Muscle layer of duodenum (tissue), 2 donors: Measurements from ENCODE around the gene SPAG16.

Experiments used
- H3K27ac ChIP-seq: one replicate; pipeline ENCODE4 v1.7.0; 2013; ENCODE audit warnings: mild to moderate bottlenecking, low read length
- H3K27me3 ChIP-seq: one replicate; pipeline ENCODE4 v1.7.0; 2013; ENCODE audit warnings: low read depth, mild to moderate bottlenecking, control low read depth, low read length
- H3K36me3 ChIP-seq, 2 donors: one replicate each; pipeline ENCODE4 v1.7.0; 2013; ENCODE audit warnings: low read length in 2 of 2, control low read depth in 1 of 2, mild to moderate bottlenecking in 1 of 2; ENCODE audit not compliant: insufficient read depth in 2 of 2, control insufficient read depth in 1 of 2
- H3K4me1 ChIP-seq, 2 donors: one replicate each; pipeline ENCODE4 v1.7.0; 2013; ENCODE audit warnings: low read length in 2 of 2, mild to moderate bottlenecking in 2 of 2, control low read depth in 1 of 2, moderate library complexity in 1 of 2; ENCODE audit not compliant: insufficient read depth in 2 of 2, control insufficient read depth in 1 of 2
- H3K4me3 ChIP-seq, 2 donors: one replicate each; pipeline ENCODE4 v1.7.0; 2013; ENCODE audit warnings: low read length in 2 of 2, low read depth in 1 of 2, mild to moderate bottlenecking in 1 of 2
- H3K9me3 ChIP-seq, 2 donors: one replicate each; pipeline ENCODE4 v1.7.0; 2013; ENCODE audit warnings: low read length in 2 of 2, control low read depth in 1 of 2, mild to moderate bottlenecking in 1 of 2; ENCODE audit not compliant: control insufficient read depth in 1 of 2
- donor health status: healthy.

Gene SPAG16

DNA sequence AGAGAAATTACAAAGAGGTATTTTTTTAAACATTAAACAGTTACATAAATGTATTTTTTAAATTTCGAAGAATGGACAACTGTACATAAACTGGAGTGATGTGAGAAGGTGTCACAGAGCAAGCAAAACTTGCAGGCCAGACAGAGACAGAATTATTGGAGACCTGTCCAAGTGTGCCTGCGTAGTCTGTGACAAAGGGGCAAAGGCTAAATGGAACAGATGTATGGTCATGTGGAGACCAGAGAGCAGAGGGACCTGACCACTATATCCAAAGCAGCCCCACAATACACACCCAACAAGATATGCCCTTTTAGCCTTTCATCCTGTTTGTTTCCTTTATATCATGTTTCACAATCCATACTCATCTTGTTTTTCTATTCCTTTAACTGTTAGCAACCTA is 901.3 kb downstream of the SPAG16 start:
- Histone ChIP-seq H3K4me3 (no peak overlapping the region), H3K4me1 (no peaks in the 10 kb centered on the region), H3K36me3 (no peaks in the 10 kb centered on the region), H3K27me3 (no peaks in the 10 kb centered on the region), H3K27ac (no peak overlapping the region), H3K9me3 (no peaks in the 10 kb centered on the region)

DNA sequence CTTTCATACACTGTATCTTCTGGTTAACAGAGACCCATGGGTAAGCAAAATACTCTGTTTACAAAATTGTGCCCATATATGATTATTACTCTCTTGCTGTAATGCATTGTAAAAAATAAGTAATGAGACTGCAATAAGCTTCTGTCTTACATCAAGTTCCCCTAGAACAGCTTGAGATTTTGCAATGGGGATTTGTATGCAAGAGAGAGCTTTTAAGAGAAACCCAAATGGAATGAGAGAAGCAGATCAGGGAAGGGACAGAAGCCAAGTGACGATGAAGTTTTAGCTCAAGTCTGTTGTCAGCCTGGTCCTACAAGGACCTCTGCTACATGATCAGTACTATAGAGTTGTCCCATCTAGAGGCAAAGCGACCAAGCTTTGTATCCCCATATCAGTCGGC is 908.4 kb downstream of the SPAG16 start:
- Histone ChIP-seq H3K27me3 (no peaks in the 10 kb centered on the region), H3K27ac (no peak overlapping the region), H3K36me3 (no peaks in the 10 kb centered on the region), H3K9me3 (no peaks in the 10 kb centered on the region), H3K4me3 (no peak overlapping the region), H3K4me1 (no peaks in the 10 kb centered on the region)

- H3K4me1 ChIP-seq = no peaks in the 10 kb centered on the region
- H3K9me3 ChIP-seq = no peaks in the 10 kb centered on the region
- H3K4me3 ChIP-seq = no peak overlapping the region
- H3K27me3 ChIP-seq = no peaks in the 10 kb centered on the region
- no peaks in the 10 kb centered on the region for H3K36me3 ChIP-seq
- H3K27ac ChIP-seq = no peak overlapping the region
Observed at GRCh38 chr2:214193943-214194342, 909.7 kb downstream of the SPAG16 start.

GRCh38 chr2:214196260-214196659 is 912.0 kb downstream of the SPAG16 start:
- Histone ChIP-seq H3K4me3 (no peak overlapping the region), H3K27me3 (no peaks in the 10 kb centered on the region), H3K4me1 (no peaks in the 10 kb centered on the region), H3K27ac (no peak overlapping the region), H3K36me3 (no peaks in the 10 kb centered on the region), H3K9me3 (no peaks in the 10 kb centered on the region)

- Histone ChIP-seq H3K9me3 (no peaks in the 10 kb centered on the region), H3K27me3 (no peaks in the 10 kb centered on the region), H3K4me1 (no peaks in the 10 kb centered on the region), H3K36me3 (no peaks in the 10 kb centered on the region), H3K4me3 (no peak overlapping the region), H3K27ac (no peak overlapping the region)
Observed at GRCh38 chr2:214201892-214202291, 917.6 kb downstream of the SPAG16 start.

DNA sequence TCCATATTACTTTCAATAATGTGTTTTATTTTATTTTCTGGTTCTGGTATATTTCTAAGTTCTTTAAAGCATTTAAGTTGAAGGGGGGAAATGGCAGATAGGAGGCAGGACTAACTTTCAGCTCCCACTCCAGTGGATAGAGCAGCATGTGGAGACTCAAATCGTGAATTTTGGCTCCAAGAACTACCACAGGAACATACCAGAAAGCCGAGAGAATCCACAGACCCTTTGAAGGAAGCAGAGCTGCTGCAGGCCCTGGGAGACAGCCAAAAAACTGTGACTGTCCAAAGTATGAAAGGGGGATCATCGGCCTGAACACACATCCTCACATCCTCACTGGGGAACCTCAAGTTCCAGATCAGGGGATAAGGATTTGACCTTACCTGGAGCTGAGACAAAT is 919.0 kb downstream of the SPAG16 start:
- H3K27me3 ChIP-seq = no peaks in the 10 kb centered on the region
- no peaks in the 10 kb centered on the region for H3K4me1 ChIP-seq
- H3K27ac ChIP-seq = no peak overlapping the region
- H3K4me3 ChIP-seq = no peak overlapping the region
- H3K9me3 ChIP-seq = no peaks in the 10 kb centered on the region
- H3K36me3 ChIP-seq = no peaks in the 10 kb centered on the region

DNA sequence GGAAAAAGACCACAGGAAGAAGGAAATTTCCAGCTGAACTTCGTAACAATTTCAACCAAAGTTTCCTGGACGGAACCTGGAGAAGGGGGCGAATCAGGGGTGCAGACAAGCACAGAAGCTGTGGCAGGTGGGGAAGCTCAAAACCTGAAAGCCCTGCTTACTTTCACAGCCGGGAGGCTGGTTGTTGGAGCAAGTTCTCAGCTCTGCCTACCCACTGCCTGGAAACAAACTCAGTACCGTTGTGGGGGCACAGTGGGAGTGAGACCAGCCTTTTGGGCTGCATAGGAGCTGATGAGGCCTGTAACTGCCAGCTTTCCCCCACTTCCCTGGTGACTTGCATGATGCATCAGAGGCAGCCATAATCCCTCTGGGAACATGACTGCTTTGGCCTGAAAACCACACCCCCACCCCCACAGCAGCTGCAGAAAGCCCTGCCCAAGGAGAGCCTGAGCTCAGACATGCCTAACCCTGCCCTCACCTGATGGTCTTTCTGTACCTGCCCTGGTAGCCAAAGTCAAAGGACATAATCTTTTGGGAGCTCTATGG is 919.6 kb downstream of the SPAG16 start:
- no peaks in the 10 kb centered on the region for H3K4me1 ChIP-seq

GRCh38 chr2:214215107-214215506 is 930.8 kb downstream of the SPAG16 start:
- Histone ChIP-seq H3K36me3 (no peaks in the 10 kb centered on the region), H3K4me3 (no peak overlapping the region), H3K9me3 (no peaks in the 10 kb centered on the region), H3K27me3 (no peaks in the 10 kb centered on the region), H3K27ac (no peak overlapping the region), H3K4me1 (no peaks in the 10 kb centered on the region)

More for the DNA sequence above, 919.6 kb downstream of the SPAG16 start:
- Histone ChIP-seq H3K9me3 (no peaks in the 10 kb centered on the region), H3K36me3 (no peaks in the 10 kb centered on the region), H3K4me3 (no peak overlapping the region), H3K27me3 (no peaks in the 10 kb centered on the region), H3K27ac (no peak overlapping the region)

DNA sequence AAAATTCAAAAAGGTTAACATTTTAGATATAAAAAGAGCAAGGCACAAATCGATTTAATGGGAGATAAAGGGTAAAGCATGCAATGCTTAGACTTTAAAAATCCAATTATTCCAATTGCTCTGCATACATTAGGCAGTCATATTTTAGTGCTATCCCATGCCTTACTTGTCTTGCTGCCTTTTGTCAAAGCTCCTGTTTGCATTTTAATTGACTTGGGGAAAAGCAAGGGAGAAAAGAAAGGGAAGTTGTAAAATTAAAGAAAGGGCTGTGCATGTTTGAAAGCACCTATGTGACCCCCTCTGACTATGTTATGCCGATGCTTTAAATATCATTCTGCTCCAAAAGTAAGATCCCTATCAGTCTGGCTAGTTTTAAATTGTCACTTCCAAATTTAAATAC is 932.9 kb downstream of the SPAG16 start:
- no peak overlapping the region for H3K4me3 ChIP-seq
- H3K4me1 ChIP-seq = no peaks in the 10 kb centered on the region
- no peaks in the 10 kb centered on the region for H3K9me3 ChIP-seq
- H3K36me3 ChIP-seq = no peaks in the 10 kb centered on the region
- H3K27ac ChIP-seq = no peak overlapping the region
- no peaks in the 10 kb centered on the region for H3K27me3 ChIP-seq

DNA sequence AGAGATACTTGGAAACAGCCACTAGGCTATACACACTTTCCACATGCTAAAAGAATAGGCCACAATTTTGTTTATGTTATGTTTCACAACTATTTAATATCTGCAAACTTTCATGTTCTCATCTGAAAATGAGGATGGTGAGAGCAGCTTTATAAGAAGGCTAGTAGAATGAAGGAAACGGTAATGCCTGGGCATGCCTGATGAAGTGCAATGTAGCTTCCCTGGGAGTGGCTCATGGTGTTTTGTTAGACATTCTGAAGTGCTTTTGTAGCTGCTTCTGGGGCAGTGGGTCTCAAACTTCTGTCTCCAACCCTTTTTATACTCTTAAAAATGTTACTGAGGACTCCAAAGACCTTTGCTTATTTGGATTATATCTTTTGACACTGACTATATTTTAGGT is 933.3 kb downstream of the SPAG16 start:
- H3K27me3 ChIP-seq = no peaks in the 10 kb centered on the region

DNA sequence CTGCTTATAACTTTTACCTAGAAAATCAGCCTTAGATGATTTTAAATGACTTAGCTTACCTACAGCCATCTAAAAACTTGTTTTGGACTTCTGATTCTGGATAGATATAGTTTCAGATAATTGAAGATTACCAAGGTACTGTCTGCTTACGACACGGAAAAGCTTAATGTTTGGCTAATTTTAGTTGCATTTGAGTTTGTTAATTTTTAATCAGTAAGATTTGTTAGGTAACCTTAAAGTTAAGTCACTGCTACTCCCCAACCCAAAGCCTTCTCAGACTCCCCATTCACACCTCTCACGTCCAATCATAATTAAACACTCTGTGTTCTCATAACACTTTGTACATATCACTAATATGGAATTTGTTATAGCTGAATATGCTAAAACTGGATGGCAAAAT is 936.0 kb downstream of the SPAG16 start:
- Histone ChIP-seq H3K9me3 (no peaks in the 10 kb centered on the region), H3K27ac (no peak overlapping the region), H3K4me1 (no peaks in the 10 kb centered on the region), H3K27me3 (no peaks in the 10 kb centered on the region), H3K36me3 (no peaks in the 10 kb centered on the region), H3K4me3 (no peak overlapping the region)

More for the DNA sequence above, 933.3 kb downstream of the SPAG16 start:
- H3K9me3 ChIP-seq = no peaks in the 10 kb centered on the region
- H3K36me3 ChIP-seq = no peaks in the 10 kb centered on the region
- H3K4me1 ChIP-seq = no peaks in the 10 kb centered on the region
- H3K27ac ChIP-seq = no peak overlapping the region
- H3K4me3 ChIP-seq = no peak overlapping the region

GRCh38 chr2:214226061-214226460 is 941.8 kb downstream of the SPAG16 start:
- no peaks in the 10 kb centered on the region for H3K36me3 ChIP-seq

More at GRCh38 chr2:214226061-214226460, 941.8 kb downstream of the SPAG16 start:
- H3K4me3 ChIP-seq = no peak overlapping the region
- H3K9me3 ChIP-seq = no peaks in the 10 kb centered on the region
- H3K27me3 ChIP-seq = no peaks in the 10 kb centered on the region
- no peaks in the 10 kb centered on the region for H3K4me1 ChIP-seq
- H3K27ac ChIP-seq = no peak overlapping the region
